HEK293 (cell line): ENCODE measurements around the gene GIPC2.

Source experiments
- CTCF ChIA-PET: fragments of 350-600 bp; formaldehyde crosslinking; extraction: SDS; loops from one replicate; lab custom pipeline; 2021; ENCODE audit warnings: antibody characterized with exemption; lab: Yijun Ruan, JAX
- POLR2A ChIA-PET: fragments of 300-600 bp; formaldehyde crosslinking; extraction: SDS; loops from one replicate; lab custom pipeline; 2020; ENCODE audit warnings: antibody characterized with exemption, inconsistent platforms; lab: Yijun Ruan, JAX
- H3K27ac ChIP-seq: fragments of 200-500 bp; sonication (Bioruptor generic); 2 replicates; pipeline ENCODE4 v1.5.1; 2014; ENCODE audit warnings: low read depth, low read length, control low read depth, inconsistent platforms; ENCODE audit errors: extremely low read depth
- H3K36me3 ChIP-seq, 2 experiments: fragments of 200-500 bp in 1 of 2; sonication (Bioruptor generic) in 1 of 2; 1 replicate in 1 of 2; 2 replicates in 1 of 2; pipeline ENCODE4 v1.5.1; 2014 to 2017; ENCODE audit warnings: inconsistent platforms in 2 of 2, low read length in 2 of 2; ENCODE audit not compliant: control insufficient read depth in 2 of 2, insufficient read depth in 1 of 2
- H3K4me1 ChIP-seq: fragments of 200-500 bp; sonication (Bioruptor generic); 2 replicates; pipeline ENCODE4 v1.5.1; 2014; ENCODE audit warnings: mild to moderate bottlenecking, low read length, inconsistent platforms; ENCODE audit not compliant: control insufficient read depth, insufficient read depth
- H3K4me3 ChIP-seq: 2 replicates; pipeline ENCODE4 v1.5.1; 2011; ENCODE audit warnings: low read depth, mild to moderate bottlenecking, control low read depth, low read length, moderate library complexity
- H3K9me3 ChIP-seq: fragments of 200-500 bp; sonication (Bioruptor generic); 2 replicates; pipeline ENCODE4 v1.5.1; 2014; ENCODE audit warnings: low read depth, low read length, inconsistent platforms; ENCODE audit not compliant: control insufficient read depth, insufficient read depth
- YY2 ChIP-seq: fragments of 450-650 bp; formaldehyde crosslinking; IDR thresholded peaks from 2 replicates; pipeline ENCODE4 v1.5.1; 2016; ENCODE audit warnings: missing biosample characterization, missing genetic modification characterization
- ZBTB8A ChIP-seq: fragments of 450-650 bp; formaldehyde crosslinking; IDR thresholded peaks from 2 replicates; pipeline ENCODE4 v1.5.1; 2016; ENCODE audit warnings: missing biosample characterization, missing genetic modification characterization
- ZFHX2 ChIP-seq: fragments of 450-650 bp; formaldehyde crosslinking; conservative IDR thresholded peaks from 2 replicates; pipeline ENCODE4 v1.5.1; 2016; ENCODE audit warnings: missing biosample characterization, missing genetic modification characterization
- ZFP37 ChIP-seq: fragments of 450-650 bp; formaldehyde crosslinking; IDR thresholded peaks from 2 replicates; pipeline ENCODE4 v1.5.1; 2016; ENCODE audit warnings: missing biosample characterization, missing genetic modification characterization
- ZIC2 ChIP-seq: fragments of 450-650 bp; formaldehyde crosslinking; IDR thresholded peaks from 2 replicates; pipeline ENCODE4 v1.5.1; 2016; ENCODE audit warnings: missing biosample characterization, missing genetic modification characterization
- ZNF138 ChIP-seq: fragments of 450-650 bp; formaldehyde crosslinking; IDR thresholded peaks from 2 replicates; pipeline ENCODE4 v1.5.1; 2016; ENCODE audit warnings: missing biosample characterization, missing genetic modification characterization, borderline replicate concordance
- ZNF324 ChIP-seq: fragments of 450-650 bp; formaldehyde crosslinking; IDR thresholded peaks from 2 replicates; pipeline ENCODE4 v1.5.1; 2016; ENCODE audit warnings: missing biosample characterization, missing genetic modification characterization
- ZNF394 ChIP-seq: fragments of 450-650 bp; formaldehyde crosslinking; IDR thresholded peaks from 2 replicates; pipeline ENCODE4 v1.5.1; 2016; ENCODE audit warnings: missing biosample characterization, missing genetic modification characterization, mild to moderate bottlenecking, moderate library complexity, borderline replicate concordance
- ZNF404 ChIP-seq: fragments of 450-650 bp; formaldehyde crosslinking; IDR thresholded peaks from 2 replicates; pipeline ENCODE4 v1.5.1; 2017; ENCODE audit warnings: missing biosample characterization, missing genetic modification characterization
- ZNF416 ChIP-seq: fragments of 450-650 bp; formaldehyde crosslinking; IDR thresholded peaks from 2 replicates; pipeline ENCODE4 v1.5.1; 2016; ENCODE audit warnings: missing biosample characterization, missing genetic modification characterization
- ZNF529 ChIP-seq: fragments of 450-650 bp; formaldehyde crosslinking; IDR thresholded peaks from 2 replicates; pipeline ENCODE4 v1.5.1; 2017; ENCODE audit warnings: missing genetic modification characterization, missing biosample characterization; ENCODE audit not compliant: insufficient replicate concordance
- ZNF548 ChIP-seq: fragments of 450-650 bp; formaldehyde crosslinking; IDR thresholded peaks from 2 replicates; pipeline ENCODE4 v1.5.1; 2016; ENCODE audit warnings: missing biosample characterization, missing genetic modification characterization
- ZNF560 ChIP-seq: fragments of 450-650 bp; formaldehyde crosslinking; IDR thresholded peaks from 2 replicates; pipeline ENCODE4 v1.5.1; 2017; ENCODE audit warnings: missing biosample characterization, missing genetic modification characterization, borderline replicate concordance
- ZNF571 ChIP-seq: fragments of 450-650 bp; formaldehyde crosslinking; IDR thresholded peaks from 2 replicates; pipeline ENCODE4 v1.5.0; 2017; ENCODE audit warnings: missing biosample characterization, missing genetic modification characterization
- ZNF585B ChIP-seq: fragments of 450-650 bp; formaldehyde crosslinking; IDR thresholded peaks from 2 replicates; pipeline ENCODE4 v1.5.1; 2016; ENCODE audit warnings: missing biosample characterization, missing genetic modification characterization
- ZNF596 ChIP-seq: fragments of 450-650 bp; IDR thresholded peaks from 2 replicates; pipeline ENCODE4 v1.5.0; 2018; ENCODE audit warnings: missing biosample characterization, mild to moderate bottlenecking, missing genetic modification characterization, moderate library complexity
- ZNF660 ChIP-seq: fragments of 450-650 bp; IDR thresholded peaks from 2 replicates; pipeline ENCODE4 v1.5.1; 2018; ENCODE audit warnings: missing biosample characterization, mild to moderate bottlenecking, missing genetic modification characterization
- ZNF664 ChIP-seq: fragments of 450-650 bp; formaldehyde crosslinking; IDR thresholded peaks from 2 replicates; pipeline ENCODE4 v1.5.1; 2016; ENCODE audit warnings: missing biosample characterization, missing genetic modification characterization
- ZNF768 ChIP-seq: fragments of 450-650 bp; formaldehyde crosslinking; IDR thresholded peaks from 2 replicates; pipeline ENCODE4 v1.5.1; 2018; ENCODE audit warnings: missing biosample characterization, mild to moderate bottlenecking, missing genetic modification characterization
- ZXDB ChIP-seq: fragments of 450-650 bp; formaldehyde crosslinking; IDR thresholded peaks from 2 replicates; pipeline ENCODE4 v1.5.1; 2016; ENCODE audit warnings: missing biosample characterization, missing genetic modification characterization
- TF ChIP-seq, protein P1 (sequence below): fragments of 450-650 bp; formaldehyde crosslinking; IDR thresholded peaks from 2 replicates; pipeline ENCODE4 v1.5.1; 2016; ENCODE audit warnings: missing biosample characterization, missing genetic modification characterization
- TF ChIP-seq, protein P2 (sequence below): fragments of 450-650 bp; formaldehyde crosslinking; IDR thresholded peaks from 2 replicates; pipeline ENCODE4 v1.5.1; 2016; ENCODE audit warnings: missing biosample characterization, missing genetic modification characterization
- TF ChIP-seq, protein P3 (sequence below): fragments of 450-650 bp; formaldehyde crosslinking; IDR thresholded peaks from 2 replicates; pipeline ENCODE4 v1.5.1; 2016; ENCODE audit warnings: missing biosample characterization, missing genetic modification characterization
- TF ChIP-seq, protein P4 (sequence below): fragments of 450-650 bp; formaldehyde crosslinking; IDR thresholded peaks from 2 replicates; pipeline ENCODE4 v1.5.1; 2016; ENCODE audit warnings: missing biosample characterization, missing genetic modification characterization
- TF ChIP-seq, protein P5 (sequence below): fragments of 450-650 bp; formaldehyde crosslinking; IDR thresholded peaks from 2 replicates; pipeline ENCODE4 v1.5.1; 2017; ENCODE audit warnings: missing biosample characterization, missing genetic modification characterization
- TF ChIP-seq, protein P6 (sequence below): fragments of 450-650 bp; formaldehyde crosslinking; IDR thresholded peaks from 2 replicates; pipeline ENCODE4 v1.5.1; 2016; ENCODE audit warnings: missing biosample characterization, missing genetic modification characterization

GIPC2 gene

DNA sequence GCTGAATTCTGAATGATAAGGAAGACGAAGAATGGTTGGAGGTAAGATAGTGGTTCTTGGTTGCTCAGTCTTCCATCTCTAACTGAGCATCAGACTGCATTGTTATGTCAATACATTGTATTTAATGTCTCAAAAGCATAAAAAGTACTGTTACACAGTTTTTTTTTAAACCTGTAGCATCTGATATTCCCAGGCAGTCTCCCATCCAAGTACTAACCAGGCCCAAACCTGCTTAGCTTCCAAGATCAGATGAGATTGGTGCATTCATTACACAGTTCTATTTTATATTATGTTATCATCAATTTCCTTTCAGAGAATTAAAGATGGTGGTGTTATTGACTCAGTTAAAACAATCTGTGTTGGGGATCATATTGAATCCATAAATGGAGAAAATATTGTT, 48.9 kb downstream of the GIPC2 start:
- POLR2A ChIA-PET: interaction anchor here (0.6 to 1.2 kb wide), 3 partner anchors 91 to 300 kb away, joined by 3 to 4 read pairs (median 3); partner anchors contain the start of gene FUBP1
- peaks cover 2% of the 10 kb centered on the region; the same call in 1 of the 2 replicates for H3K4me1 ChIP-seq
- H3K36me3 ChIP-seq: no peaks in the 10 kb centered on the region
- H3K4me3 ChIP-seq: no peak overlapping the region
- H3K27ac ChIP-seq: no peak overlapping the region
- no peak for TF ChIP-seq ZNF138 (tag by site-specific recombination)
- TF ChIP-seq ZNF404 (tag by site-specific recombination): no peak
- no peak for TF ChIP-seq ZNF560 (tag by site-specific recombination)
- TF ChIP-seq ZNF664 (tag by site-specific recombination): no peak
- TF ChIP-seq ZNF585B (tag by site-specific recombination): no peak
- TF ChIP-seq ZNF571: no peak
- TF ChIP-seq ZNF324: no peak
- no peak for TF ChIP-seq ZNF596 (tag by site-specific recombination)
- CTCF ChIA-PET: interaction anchor here (1.1 kb wide), 1 partner anchor 19 kb away, joined by 7 read pairs; no protein-coding TSS in a partner anchor
- no peaks in the 10 kb centered on the region for H3K9me3 ChIP-seq

DNA sequence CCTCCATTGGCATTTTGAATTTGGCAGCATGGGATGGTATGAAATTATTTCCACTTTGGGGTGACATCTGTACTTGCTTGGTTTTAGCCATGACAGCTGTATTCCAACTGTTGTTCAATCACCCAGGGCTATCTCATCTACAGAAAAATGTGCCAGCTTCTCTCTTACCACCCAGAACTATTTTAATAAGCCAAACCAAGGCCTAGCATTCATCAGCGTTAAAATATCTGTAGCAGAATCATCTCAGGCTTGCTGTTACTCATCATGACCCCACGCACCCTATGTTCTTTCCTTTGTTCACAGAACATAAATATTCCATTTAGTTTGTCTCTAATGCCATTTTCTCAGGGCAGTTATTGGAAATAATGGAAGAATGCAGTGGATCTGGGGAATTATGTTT, 49.8 kb downstream of the GIPC2 start:
- POLR2A ChIA-PET: no interaction called here
- no peak overlapping the region for H3K4me3 ChIP-seq
- no peaks in the 10 kb centered on the region for H3K36me3 ChIP-seq
- no peaks in the 10 kb centered on the region for H3K9me3 ChIP-seq
- H3K27ac ChIP-seq: no peak overlapping the region
- CTCF ChIA-PET: no interaction called here
- peaks cover 2% of the 10 kb centered on the region; the same call in 1 of the 2 replicates for H3K4me1 ChIP-seq
- TF ChIP-seq, protein P1, sequence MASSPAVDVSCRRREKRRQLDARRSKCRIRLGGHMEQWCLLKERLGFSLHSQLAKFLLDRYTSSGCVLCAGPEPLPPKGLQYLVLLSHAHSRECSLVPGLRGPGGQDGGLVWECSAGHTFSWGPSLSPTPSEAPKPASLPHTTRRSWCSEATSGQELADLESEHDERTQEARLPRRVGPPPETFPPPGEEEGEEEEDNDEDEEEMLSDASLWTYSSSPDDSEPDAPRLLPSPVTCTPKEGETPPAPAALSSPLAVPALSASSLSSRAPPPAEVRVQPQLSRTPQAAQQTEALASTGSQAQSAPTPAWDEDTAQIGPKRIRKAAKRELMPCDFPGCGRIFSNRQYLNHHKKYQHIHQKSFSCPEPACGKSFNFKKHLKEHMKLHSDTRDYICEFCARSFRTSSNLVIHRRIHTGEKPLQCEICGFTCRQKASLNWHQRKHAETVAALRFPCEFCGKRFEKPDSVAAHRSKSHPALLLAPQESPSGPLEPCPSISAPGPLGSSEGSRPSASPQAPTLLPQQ: no peak
- TF ChIP-seq ZNF394 (tag by site-specific recombination): no peak
- TF ChIP-seq ZIC2 (tag by site-specific recombination): no peak
- TF ChIP-seq, protein P2, sequence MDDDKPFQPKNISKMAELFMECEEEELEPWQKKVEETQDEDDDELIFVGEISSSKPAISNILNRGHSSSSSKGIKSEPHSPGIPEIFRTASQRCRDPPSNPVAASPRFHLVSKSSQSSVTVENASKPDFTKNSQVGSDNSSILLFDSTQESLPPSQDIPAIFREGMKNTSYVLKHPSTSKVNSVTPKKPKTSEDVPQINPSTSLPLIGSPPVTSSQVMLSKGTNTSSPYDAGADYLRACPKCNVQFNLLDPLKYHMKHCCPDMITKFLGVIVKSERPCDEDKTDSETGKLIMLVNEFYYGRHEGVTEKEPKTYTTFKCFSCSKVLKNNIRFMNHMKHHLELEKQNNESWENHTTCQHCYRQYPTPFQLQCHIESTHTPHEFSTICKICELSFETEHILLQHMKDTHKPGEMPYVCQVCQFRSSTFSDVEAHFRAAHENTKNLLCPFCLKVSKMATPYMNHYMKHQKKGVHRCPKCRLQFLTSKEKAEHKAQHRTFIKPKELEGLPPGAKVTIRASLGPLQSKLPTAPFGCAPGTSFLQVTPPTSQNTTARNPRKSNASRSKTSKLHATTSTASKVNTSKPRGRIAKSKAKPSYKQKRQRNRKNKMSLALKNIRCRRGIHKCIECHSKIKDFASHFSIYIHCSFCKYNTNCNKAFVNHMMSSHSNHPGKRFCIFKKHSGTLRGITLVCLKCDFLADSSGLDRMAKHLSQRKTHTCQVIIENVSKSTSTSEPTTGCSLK: no peak
- TF ChIP-seq, protein P3, sequence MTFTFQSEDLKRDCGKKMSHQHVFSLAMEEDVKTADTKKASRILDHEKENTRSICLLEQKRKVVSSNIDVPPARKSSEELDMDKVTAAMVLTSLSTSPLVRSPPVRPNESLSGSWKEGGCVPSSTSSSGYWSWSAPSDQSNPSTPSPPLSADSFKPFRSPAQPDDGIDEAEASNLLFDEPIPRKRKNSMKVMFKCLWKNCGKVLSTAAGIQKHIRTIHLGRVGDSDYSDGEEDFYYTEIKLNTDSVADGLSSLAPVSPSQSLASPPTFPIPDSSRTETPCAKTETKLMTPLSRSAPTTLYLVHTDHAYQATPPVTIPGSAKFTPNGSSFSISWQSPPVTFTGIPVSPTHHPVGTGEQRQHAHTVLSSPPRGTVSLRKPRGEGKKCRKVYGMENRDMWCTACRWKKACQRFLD (tag by site-specific recombination): no peak
- TF ChIP-seq YY2 (tag by site-specific recombination): no peak
- TF ChIP-seq ZNF529 (tag by site-specific recombination): no peak
- no peak for TF ChIP-seq ZFHX2

DNA sequence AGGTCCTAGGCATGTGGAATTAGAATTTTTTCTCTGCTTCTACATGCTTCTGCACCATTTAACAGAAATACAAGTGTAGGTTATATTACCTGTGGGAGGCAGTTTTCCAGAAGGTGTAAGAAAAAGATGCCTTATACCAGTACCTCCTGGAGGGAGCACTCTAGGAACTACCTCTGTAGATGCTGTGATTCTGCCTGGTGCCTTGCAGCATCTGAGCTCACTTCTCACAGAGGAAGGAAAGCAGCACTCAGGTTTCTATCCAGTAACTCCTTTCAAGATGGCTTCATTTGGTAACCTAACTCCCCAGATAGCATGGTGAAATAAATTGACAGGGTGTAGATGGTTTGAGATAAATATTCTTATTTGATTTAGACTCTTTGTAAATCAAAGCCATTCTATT, 50.3 kb downstream of the GIPC2 start:
- CTCF ChIA-PET: interaction anchor here (1.4 kb wide), 1 partner anchor 18 kb away, joined by 3 read pairs; no protein-coding TSS in a partner anchor
- TF ChIP-seq, protein P4, sequence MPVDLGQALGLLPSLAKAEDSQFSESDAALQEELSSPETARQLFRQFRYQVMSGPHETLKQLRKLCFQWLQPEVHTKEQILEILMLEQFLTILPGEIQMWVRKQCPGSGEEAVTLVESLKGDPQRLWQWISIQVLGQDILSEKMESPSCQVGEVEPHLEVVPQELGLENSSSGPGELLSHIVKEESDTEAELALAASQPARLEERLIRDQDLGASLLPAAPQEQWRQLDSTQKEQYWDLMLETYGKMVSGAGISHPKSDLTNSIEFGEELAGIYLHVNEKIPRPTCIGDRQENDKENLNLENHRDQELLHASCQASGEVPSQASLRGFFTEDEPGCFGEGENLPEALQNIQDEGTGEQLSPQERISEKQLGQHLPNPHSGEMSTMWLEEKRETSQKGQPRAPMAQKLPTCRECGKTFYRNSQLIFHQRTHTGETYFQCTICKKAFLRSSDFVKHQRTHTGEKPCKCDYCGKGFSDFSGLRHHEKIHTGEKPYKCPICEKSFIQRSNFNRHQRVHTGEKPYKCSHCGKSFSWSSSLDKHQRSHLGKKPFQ (tag by site-specific recombination): no peak
- no peak for TF ChIP-seq ZNF416
- no peak for TF ChIP-seq ZNF548 (tag by site-specific recombination)
- no peak for TF ChIP-seq ZNF660 (tag by site-specific recombination)
- no peak for TF ChIP-seq ZNF768 (tag by site-specific recombination)
- no peak for TF ChIP-seq ZNF529 (tag by site-specific recombination)
- no peak for TF ChIP-seq ZXDB (tag by site-specific recombination)
- TF ChIP-seq, protein P5, sequence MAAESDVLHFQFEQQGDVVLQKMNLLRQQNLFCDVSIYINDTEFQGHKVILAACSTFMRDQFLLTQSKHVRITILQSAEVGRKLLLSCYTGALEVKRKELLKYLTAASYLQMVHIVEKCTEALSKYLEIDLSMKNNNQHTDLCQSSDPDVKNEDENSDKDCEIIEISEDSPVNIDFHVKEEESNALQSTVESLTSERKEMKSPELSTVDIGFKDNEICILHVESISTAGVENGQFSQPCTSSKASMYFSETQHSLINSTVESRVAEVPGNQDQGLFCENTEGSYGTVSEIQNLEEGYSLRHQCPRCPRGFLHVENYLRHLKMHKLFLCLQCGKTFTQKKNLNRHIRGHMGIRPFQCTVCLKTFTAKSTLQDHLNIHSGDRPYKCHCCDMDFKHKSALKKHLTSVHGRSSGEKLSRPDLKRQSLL (tag by site-specific recombination): no peak
- TF ChIP-seq, protein P6, sequence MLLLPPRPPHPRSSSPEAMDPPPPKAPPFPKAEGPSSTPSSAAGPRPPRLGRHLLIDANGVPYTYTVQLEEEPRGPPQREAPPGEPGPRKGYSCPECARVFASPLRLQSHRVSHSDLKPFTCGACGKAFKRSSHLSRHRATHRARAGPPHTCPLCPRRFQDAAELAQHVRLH (tag by site-specific recombination): no peak
- no peak for TF ChIP-seq ZBTB8A (tag by site-specific recombination)
- no peak for TF ChIP-seq ZFP37 (tag by site-specific recombination)

More for the DNA sequence above, 50.3 kb downstream of the GIPC2 start:
- Histone ChIP-seq H3K36me3 (no peaks in the 10 kb centered on the region), H3K9me3 (no peaks in the 10 kb centered on the region), H3K27ac (no peak overlapping the region), H3K4me1 (peaks cover 2% of the 10 kb centered on the region; the same call in 1 of the 2 replicates), H3K4me3 (no peak overlapping the region)
- POLR2A ChIA-PET: no interaction called here
